ENCODE data around the gene ENTPD7.

The ENTPD7 gene

DNA sequence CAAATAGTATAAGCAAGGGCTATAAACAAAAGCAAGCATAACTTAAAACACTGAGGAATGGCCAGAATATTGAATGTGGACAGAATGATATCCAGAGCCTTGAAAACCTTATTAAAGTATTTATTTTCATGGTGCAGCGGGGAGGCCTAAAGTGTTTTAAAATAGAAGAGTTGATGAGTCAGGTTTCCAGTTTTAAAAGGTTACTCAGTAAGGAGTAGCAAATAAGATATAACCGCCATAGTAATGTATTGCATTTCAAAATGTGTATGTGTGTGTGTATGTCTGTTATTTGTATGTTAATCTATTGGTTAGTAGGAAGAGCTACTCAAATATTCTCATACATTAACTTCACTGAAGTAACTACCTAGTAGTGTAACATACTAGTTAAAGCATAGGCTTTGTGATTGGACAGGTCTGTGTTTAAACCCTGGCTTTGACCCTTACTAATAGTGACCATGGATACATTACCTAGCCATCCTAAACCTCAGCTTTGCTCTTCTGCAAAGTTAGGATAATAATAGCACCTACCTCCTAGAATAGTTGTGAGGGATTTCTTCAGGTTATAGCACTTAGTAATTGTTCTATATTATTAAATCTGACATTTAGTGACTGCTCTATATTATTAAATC lies 89.6 kb downstream of the ENTPD7 start:
- no peak for DNase-seq (ENCODE audit: low read depth in 3 of 3)

DNA sequence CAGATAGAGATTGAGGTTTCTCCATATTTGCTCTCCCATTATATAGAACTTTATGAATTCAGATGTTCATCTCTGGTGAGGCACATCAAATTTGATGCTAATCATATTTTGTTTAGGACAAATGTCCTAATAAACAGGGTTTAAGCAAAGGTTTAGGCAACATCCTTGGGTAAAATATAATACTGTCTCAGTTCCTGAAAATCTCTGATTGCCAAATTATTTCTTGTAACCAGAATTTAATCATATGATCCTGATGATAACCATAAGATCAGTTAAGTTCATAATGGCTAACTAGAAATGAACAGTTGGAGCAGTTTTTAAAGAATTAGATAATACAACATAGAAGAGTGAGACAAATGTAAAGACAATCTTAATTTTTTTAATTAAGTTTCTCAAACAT lies 91.3 kb downstream of the ENTPD7 start:
- no peak for DNase-seq (ENCODE audit: low read depth in 3 of 3)

DNA sequence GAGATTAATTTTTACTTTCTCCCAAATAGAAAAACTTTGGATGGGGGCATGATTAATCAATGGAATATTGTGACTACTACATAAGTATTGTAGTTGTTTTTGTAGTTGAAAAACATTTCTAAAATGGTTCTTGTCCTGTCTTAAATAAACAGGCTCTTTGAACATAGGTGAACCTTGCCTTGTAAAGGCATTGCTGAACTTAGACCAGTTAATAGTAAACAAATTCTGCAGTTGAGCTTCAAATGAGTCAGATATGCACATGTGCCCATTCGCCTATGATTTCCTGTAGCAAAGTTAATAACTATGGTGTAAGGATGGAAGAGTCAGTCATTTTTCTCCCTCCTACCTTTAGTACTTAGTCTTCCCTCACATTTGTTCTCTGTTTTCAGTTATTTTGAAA lies 95.4 kb downstream of the ENTPD7 start:
- no peak for DNase-seq (ENCODE audit: low read depth in 3 of 3)

All from stimulated activated CD4-positive, alpha-beta T cell treated with anti-CD3 and anti-CD28 coated beads, TNF-alpha, amount 100 ng/mL, for 48 hours (primary cell).